Measurements from ENCODE around the gene VWA1. TPM values are rescaled to one million over a fixed set of nuclear protein-coding genes. Genes with fewer than 3 reads are reported as not detected.
A peak's percentile ranks its signal among the peaks of the same experiment; 100 is the strongest.

VWA1 gene
- polyA plus RNA-seq, 1 donor: 92.3 TPM

GRCh38 chr1:1394116-1394515 is 41.4 kb upstream of the VWA1 start:
- no peak for DNase-seq
- 100% methylated on average over 2 of the region's 7 CpGs for WGBS (ENCODE audit: insufficient coverage, low lambda C conversion rate)
- no peak overlapping the region for H3K27ac ChIP-seq (ENCODE audit: low read length)
- H3K9me3 ChIP-seq (ENCODE audit: control insufficient read depth, low read depth, low read length): no peaks in the 10 kb centered on the region
- peaks cover 12% of the 10 kb centered on the region for H3K4me1 ChIP-seq (ENCODE audit: control insufficient read depth, insufficient read depth, low read length)
- H3K4me3 ChIP-seq (ENCODE audit: low read length): no peak overlapping the region
- H3K36me3 ChIP-seq (ENCODE audit: control insufficient read depth, insufficient read depth, low read length): peaks cover 75% of the 10 kb centered on the region
- H3K27me3 ChIP-seq (ENCODE audit: control insufficient read depth, insufficient read depth, low read length): no peaks in the 10 kb centered on the region

- H3K27me3 ChIP-seq (ENCODE audit: control insufficient read depth, insufficient read depth, low read length): no peaks in the 10 kb centered on the region
- no peak overlapping the region for H3K27ac ChIP-seq (ENCODE audit: low read length)
- H3K9me3 ChIP-seq (ENCODE audit: control insufficient read depth, low read depth, low read length): no peaks in the 10 kb centered on the region
- no CpG with 5 or more reads among the region's 11 CpGs for whole genome bisulfite sequencing (ENCODE audit: insufficient coverage, low lambda C conversion rate)
- no peak for DNase-seq
- H3K36me3 ChIP-seq (ENCODE audit: control insufficient read depth, insufficient read depth, low read length): peaks cover 66% of the 10 kb centered on the region
- peaks cover 16% of the 10 kb centered on the region for H3K4me1 ChIP-seq (ENCODE audit: control insufficient read depth, insufficient read depth, low read length)
- H3K4me3 ChIP-seq (ENCODE audit: low read length): no peak overlapping the region
Measured at GRCh38 chr1:1395166-1395565, 40.3 kb upstream of the VWA1 start.

GRCh38 chr1:1397839-1398523 is 37.5 kb upstream of the VWA1 start:
- H3K9me3 ChIP-seq (ENCODE audit: control insufficient read depth, low read depth, low read length): no peaks in the 10 kb centered on the region
- peaks cover 27% of the 10 kb centered on the region for H3K4me1 ChIP-seq (ENCODE audit: control insufficient read depth, insufficient read depth, low read length)
- H3K4me3 ChIP-seq (ENCODE audit: low read length): peak overlapping the region; percentile 97
- no peaks in the 10 kb centered on the region for H3K27me3 ChIP-seq (ENCODE audit: control insufficient read depth, insufficient read depth, low read length)
- WGBS (ENCODE audit: insufficient coverage, low lambda C conversion rate): no CpG with 5 or more reads among the region's 19 CpGs
- peaks cover 60% of the 10 kb centered on the region for H3K36me3 ChIP-seq (ENCODE audit: control insufficient read depth, insufficient read depth, low read length)
- DNase-seq: peak in 1 of 2 donors; percentile 33
- H3K27ac ChIP-seq (ENCODE audit: low read length): no peak overlapping the region

- no peak for DNase-seq
- Histone ChIP-seq H3K36me3 (ENCODE audit: control insufficient read depth, insufficient read depth, low read length) (peaks cover 56% of the 10 kb centered on the region), H3K4me1 (ENCODE audit: control insufficient read depth, insufficient read depth, low read length) (peaks cover 27% of the 10 kb centered on the region), H3K9me3 (ENCODE audit: control insufficient read depth, low read depth, low read length) (no peaks in the 10 kb centered on the region), H3K27ac (ENCODE audit: low read length) (peak overlapping the region; percentile 64), H3K27me3 (ENCODE audit: control insufficient read depth, insufficient read depth, low read length) (no peaks in the 10 kb centered on the region), H3K4me3 (ENCODE audit: low read length) (peak overlapping the region; percentile 97)
- WGBS (ENCODE audit: insufficient coverage, low lambda C conversion rate): no CpG with 5 or more reads among the region's 54 CpGs
Measured at GRCh38 chr1:1398677-1399186, 36.8 kb upstream of the VWA1 start.

- Histone ChIP-seq H3K4me3 (ENCODE audit: low read length) (peak within 1 kb of the TSS; percentile 97), H3K36me3 (ENCODE audit: control insufficient read depth, insufficient read depth, low read length) (peaks cover 53% of the 10 kb centered on the region), H3K27ac (ENCODE audit: low read length) (peak within 1 kb of the TSS; percentile 72), H3K27me3 (ENCODE audit: control insufficient read depth, insufficient read depth, low read length) (no peaks in the 10 kb centered on the region), H3K4me1 (ENCODE audit: control insufficient read depth, insufficient read depth, low read length) (peaks cover 27% of the 10 kb centered on the region), H3K9me3 (ENCODE audit: control insufficient read depth, low read depth, low read length) (no peaks in the 10 kb centered on the region)
- WGBS (ENCODE audit: insufficient coverage, low lambda C conversion rate): no CpG with 5 or more reads among the region's 86 CpGs
- DNase-seq: peak; percentile 98 to 99
Measured at GRCh38 chr1:1399187-1399871, 36.2 kb upstream of the VWA1 start, which contains the start of gene CCNL2. Gene CCNL2 (minus strand): TSS chr1:1399335. CDS start chr1:1399306, 29 bp downstream.

DNA sequence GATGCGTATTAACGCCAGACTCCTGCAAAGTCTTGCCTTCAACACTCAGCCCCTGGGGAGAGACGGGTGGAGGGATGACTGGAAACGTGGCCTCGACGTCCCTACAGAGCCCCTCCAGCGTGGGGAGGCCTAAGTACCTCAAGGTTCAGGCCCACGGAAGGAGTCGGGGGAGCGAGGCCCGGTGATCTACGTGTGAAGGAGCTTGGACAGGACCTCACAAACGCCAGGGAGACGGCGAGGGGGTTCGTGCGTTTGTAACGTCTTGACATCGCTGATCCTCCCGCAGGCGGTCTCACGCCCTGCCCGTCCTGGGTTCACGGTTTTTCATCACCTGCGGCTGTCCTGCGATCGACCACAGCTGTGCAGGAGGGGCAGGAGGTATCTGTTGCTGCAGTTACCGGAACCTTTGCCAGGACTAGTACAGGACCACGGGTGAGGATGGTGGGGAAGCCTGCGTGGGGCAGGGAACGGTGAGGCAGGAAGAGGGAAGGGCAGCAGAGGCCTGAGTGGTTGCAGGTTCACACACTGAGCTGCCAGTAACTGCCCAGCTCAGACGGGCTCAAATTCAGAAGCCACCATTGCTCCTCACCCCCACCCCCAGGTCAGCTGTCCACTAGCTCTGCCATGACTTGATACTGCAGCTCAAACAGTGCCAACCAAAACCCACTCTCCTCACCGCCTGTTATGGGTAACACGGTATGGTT is 35.5 kb upstream of the VWA1 start:
- H3K27ac ChIP-seq (ENCODE audit: low read length): peak overlapping the region; percentile 72
- peak in 1 of 2 donors; percentile 29 for DNase-seq
- H3K9me3 ChIP-seq (ENCODE audit: control insufficient read depth, low read depth, low read length): no peaks in the 10 kb centered on the region
- H3K27me3 ChIP-seq (ENCODE audit: control insufficient read depth, insufficient read depth, low read length): no peaks in the 10 kb centered on the region
- WGBS (ENCODE audit: insufficient coverage, low lambda C conversion rate): no CpG with 5 or more reads among the region's 34 CpGs
- peaks cover 27% of the 10 kb centered on the region for H3K4me1 ChIP-seq (ENCODE audit: control insufficient read depth, insufficient read depth, low read length)
- H3K36me3 ChIP-seq (ENCODE audit: control insufficient read depth, insufficient read depth, low read length): peaks cover 54% of the 10 kb centered on the region
- peak overlapping the region; percentile 95 for H3K4me3 ChIP-seq (ENCODE audit: low read length)

DNA sequence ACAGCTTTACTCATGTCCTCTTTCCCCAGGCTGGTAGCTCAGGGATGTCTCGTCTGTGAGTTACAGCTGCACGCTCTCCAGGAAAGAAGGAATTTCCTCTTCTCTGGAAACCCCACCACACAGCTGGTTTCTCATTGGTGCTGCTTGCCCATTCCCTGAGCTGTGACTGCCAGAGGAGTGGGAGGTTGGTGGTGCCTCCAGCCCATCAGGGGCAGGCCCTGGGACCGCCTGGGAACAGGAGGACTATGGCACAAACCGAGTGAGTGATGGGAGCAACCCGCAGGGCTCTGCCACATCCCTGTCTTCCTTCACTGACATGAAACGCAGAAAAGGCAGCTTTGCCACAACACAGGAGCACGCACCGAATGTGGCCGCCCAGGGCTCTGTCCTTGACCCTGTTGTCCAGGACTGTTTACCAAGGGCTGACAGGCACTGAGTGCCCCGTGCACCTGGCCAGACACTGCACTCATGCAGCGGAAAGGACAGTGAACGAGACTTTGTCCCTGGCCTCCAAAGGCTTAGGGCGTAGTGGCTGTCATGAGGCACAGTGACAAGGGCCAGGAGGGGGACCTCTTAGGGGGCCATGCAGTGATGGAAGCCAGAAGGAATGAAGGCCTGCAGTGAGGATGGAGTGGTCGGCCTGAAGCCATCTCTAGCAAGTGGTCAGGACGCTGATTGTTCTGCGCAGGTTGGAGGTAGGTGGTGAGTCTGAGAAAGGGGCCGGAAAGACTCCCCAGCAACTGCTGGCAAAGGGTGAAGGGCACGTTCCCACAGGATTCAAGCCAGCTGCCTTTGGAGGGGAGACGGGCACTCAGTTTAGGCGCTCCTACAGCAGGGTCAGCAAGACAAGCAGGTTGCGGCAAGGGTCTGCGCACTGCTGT is 34.7 kb upstream of the VWA1 start:
- peak overlapping the region; percentile 95 for H3K4me3 ChIP-seq (ENCODE audit: low read length)
- H3K36me3 ChIP-seq (ENCODE audit: control insufficient read depth, insufficient read depth, low read length): peaks cover 54% of the 10 kb centered on the region
- DNase-seq: peak in 1 of 2 donors; percentile 66
- no peaks in the 10 kb centered on the region for H3K27me3 ChIP-seq (ENCODE audit: control insufficient read depth, insufficient read depth, low read length)
- peaks cover 31% of the 10 kb centered on the region for H3K4me1 ChIP-seq (ENCODE audit: control insufficient read depth, insufficient read depth, low read length)
- H3K9me3 ChIP-seq (ENCODE audit: control insufficient read depth, low read depth, low read length): no peaks in the 10 kb centered on the region
- peak overlapping the region; percentile 72 for H3K27ac ChIP-seq (ENCODE audit: low read length)
- WGBS (ENCODE audit: insufficient coverage, low lambda C conversion rate): no CpG with 5 or more reads among the region's 22 CpGs

DNA sequence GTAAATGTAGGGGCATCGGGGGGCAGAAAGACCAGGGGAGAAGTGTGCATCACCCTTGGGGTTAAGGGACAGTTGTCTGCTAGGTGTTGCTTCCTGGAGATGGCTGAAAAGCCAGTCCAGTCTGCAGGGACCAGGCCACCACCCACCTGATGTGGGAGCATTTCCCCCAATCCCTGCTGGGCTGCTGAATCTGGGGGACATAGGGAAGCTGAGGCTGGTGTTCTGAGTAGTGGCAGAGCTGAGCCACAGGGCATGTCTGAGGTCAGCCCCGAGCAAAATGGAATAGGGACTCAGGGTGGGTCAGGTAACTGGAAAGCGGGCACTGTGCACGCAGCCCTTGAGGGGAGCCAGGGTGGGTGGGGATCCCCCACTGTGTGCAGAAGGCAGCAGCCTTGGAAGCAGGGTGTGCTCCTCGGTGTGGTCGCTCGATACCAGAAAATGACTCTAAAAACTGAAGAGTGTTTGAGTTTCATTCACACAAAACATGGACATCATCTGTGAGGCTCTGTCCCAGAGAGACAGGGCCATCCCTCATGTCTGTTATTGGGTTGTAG is 34.0 kb upstream of the VWA1 start:
- peaks cover 53% of the 10 kb centered on the region for H3K36me3 ChIP-seq (ENCODE audit: control insufficient read depth, insufficient read depth, low read length)
- H3K9me3 ChIP-seq (ENCODE audit: control insufficient read depth, low read depth, low read length): no peaks in the 10 kb centered on the region
- WGBS (ENCODE audit: insufficient coverage, low lambda C conversion rate): 80% methylated on average over 1 of the region's 7 CpGs
- no peak for DNase-seq
- no peak overlapping the region for H3K4me3 ChIP-seq (ENCODE audit: low read length)
- H3K27ac ChIP-seq (ENCODE audit: low read length): peak overlapping the region; percentile 30
- no peaks in the 10 kb centered on the region for H3K27me3 ChIP-seq (ENCODE audit: control insufficient read depth, insufficient read depth, low read length)
- peaks cover 37% of the 10 kb centered on the region for H3K4me1 ChIP-seq (ENCODE audit: control insufficient read depth, insufficient read depth, low read length)

GRCh38 chr1:1402072-1402900 is 33.2 kb upstream of the VWA1 start:
- peaks cover 48% of the 10 kb centered on the region for H3K36me3 ChIP-seq (ENCODE audit: control insufficient read depth, insufficient read depth, low read length)
- H3K4me3 ChIP-seq (ENCODE audit: low read length): no peak overlapping the region
- DNase-seq: peak in 1 of 2 donors; percentile 35
- no peaks in the 10 kb centered on the region for H3K9me3 ChIP-seq (ENCODE audit: control insufficient read depth, low read depth, low read length)
- no peak overlapping the region for H3K27ac ChIP-seq (ENCODE audit: low read length)
- H3K27me3 ChIP-seq (ENCODE audit: control insufficient read depth, insufficient read depth, low read length): no peaks in the 10 kb centered on the region
- 90% methylated on average over 4 of the region's 20 CpGs for WGBS (ENCODE audit: insufficient coverage, low lambda C conversion rate)
- peaks cover 35% of the 10 kb centered on the region for H3K4me1 ChIP-seq (ENCODE audit: control insufficient read depth, insufficient read depth, low read length)
